ENCODE data around the gene UPK3BL2. TPM values are rescaled to one million over a fixed set of nuclear protein-coding genes. Genes with fewer than 3 reads are reported as not detected.
"Not testable (repeated sequence)": the region's sequence is repeated elsewhere in the genome, so short reads cannot be mapped to it uniquely, and the experiment has no call there.

UPK3BL2 gene
- total RNA-seq, 1 donor from 2014 or later, result 26.9 TPM

DNA sequence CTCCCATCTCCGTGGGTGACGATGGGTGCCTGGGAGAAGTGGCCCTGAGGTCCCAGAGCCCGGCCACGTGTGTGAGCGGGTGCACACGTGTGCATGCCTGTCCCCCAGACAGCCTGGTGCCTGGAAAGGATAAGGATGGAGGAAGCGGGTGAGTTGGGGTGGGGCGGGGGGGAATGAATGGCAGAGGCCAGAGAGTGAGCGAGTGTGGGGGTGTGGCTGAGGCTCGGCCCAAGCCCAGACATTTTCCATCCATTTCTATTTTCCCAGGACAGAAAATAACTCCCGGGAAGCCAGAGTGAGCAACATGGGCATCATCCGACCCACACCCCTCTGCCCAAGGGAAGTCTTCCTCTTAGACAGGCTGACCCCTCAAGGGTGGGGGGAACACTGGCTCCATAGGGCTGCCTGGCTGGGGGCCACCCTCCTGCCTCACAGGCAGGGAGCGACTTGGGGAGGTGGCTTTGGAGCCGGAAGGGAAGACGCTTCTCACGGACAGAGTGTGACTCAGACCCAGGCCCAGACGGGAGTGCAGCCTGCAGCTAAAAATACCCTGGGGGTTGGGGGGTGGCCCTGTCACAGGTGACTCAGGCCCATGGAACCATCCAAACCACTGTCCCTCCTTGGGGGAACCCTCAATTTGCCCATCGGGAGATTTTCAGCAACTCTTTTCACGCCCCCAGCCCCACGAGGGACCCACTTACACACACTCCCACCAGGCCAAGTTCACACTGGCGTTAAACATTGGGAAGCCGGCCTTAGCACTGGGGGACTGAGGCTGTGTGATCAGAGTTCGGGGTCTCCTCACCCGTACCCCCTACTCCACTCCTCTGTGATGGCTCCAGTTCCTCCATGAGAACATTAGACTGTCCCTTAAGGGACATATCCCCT lies 38.0 kb downstream of the UPK3BL2 start:
- H3K36me3 ChIP-seq; H3K4me1 ChIP-seq; H3K27ac ChIP-seq; intact Hi-C loops (cut with DNase I); H3K4me3 ChIP-seq; H3K27me3 ChIP-seq (ENCODE audit: low read depth); H3K9me3 ChIP-seq: not testable (repeated sequence)
- peak; percentile 6 to 25 for ATAC-seq
- DNase-seq, result peak; percentile 36

DNA sequence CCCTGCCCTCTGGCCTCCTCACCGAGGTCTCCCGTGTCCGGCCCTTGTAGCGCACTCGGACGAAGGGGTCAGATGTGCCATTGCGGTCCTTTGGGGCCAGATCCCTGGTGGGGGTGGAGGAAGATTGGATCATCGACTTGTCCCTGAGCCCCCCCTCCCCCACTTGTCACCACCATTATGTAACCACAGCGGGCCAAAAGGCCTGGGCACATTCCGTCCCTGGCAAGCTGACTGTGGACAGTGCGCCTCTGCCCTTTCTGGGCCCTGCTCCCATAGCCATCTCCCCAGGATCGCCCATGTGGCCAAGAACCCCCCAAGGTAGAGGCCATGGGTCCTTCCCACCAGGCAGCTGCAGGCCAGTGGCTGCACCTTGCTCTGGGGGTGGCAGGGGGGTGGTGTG lies 40.4 kb downstream of the UPK3BL2 start:
- H3K4me1 ChIP-seq; H3K4me3 ChIP-seq; H3K36me3 ChIP-seq; DNase-seq; H3K27ac ChIP-seq; intact Hi-C loops (cut with DNase I); H3K27me3 ChIP-seq (ENCODE audit: low read depth); H3K9me3 ChIP-seq: not testable (repeated sequence)
- peak; percentile 8 to 25 for ATAC-seq

DNA sequence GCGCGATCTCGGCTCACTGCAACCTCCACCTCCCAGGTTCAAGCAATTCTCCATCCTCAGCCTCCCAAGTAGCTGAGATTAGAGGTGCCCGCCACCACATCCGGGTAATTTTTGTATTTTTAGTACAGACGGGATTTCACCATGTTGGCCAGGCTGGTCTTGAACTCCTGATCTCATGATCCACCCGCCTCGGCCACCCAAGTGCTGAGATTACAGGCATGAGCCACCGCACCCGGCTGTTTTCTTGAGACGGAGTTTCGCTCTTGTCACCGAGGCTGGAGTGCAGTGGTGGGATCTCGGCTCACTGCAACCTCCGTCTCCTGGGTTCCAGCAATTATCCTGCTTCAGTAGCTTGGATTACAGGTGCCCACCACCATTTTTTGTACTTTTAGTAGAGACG lies 45.2 kb downstream of the UPK3BL2 start:
- H3K9me3 ChIP-seq; H3K4me1 ChIP-seq; H3K27ac ChIP-seq; H3K36me3 ChIP-seq; intact Hi-C loops (cut with DNase I); H3K27me3 ChIP-seq (ENCODE audit: low read depth); ATAC-seq; H3K4me3 ChIP-seq: not testable (repeated sequence)
- peak; percentile 48 for DNase-seq

DNA sequence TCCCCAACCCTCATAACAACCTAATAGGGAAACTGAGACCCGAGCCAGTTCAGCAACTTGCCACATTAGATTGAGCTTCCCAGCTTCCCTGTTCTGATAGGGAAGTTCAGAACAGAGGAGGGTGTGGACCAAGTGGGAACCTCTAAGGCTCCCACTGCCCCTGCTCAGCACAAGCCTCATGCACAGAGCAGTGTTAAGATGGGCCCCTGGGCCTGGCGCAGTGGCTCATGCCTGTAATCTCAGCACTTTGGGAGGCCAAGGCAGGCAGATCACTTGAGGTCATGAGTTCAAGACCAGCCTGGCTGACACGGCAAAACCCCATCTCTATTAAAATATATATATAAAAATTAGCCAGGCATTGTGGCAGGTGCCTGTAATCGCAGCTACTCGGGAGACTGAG lies 46.2 kb downstream of the UPK3BL2 start:
- H3K27ac ChIP-seq; H3K36me3 ChIP-seq; DNase-seq; H3K27me3 ChIP-seq (ENCODE audit: low read depth); H3K9me3 ChIP-seq; H3K4me1 ChIP-seq; intact Hi-C loops (cut with DNase I); H3K4me3 ChIP-seq; ATAC-seq: not testable (repeated sequence)

DNA sequence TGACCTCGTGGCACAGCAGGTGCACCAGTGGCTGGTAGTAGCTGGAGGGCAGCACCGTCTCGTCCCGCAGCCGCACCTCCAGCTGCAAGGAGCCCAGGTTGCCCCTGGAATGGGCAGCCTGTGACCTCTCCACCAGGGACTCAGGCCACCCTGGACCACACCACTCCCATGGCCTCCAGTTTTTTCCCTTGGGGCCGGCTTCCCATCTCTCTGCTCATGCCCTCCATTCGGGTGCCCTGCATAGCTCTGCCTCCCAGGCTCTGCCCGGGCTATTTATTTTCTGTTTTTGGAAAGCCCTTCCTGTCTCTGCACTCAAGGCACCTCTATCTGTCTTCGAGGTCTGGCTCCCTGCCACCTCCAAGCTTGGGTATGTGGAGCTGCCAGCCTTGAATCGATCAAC lies 46.6 kb downstream of the UPK3BL2 start:
- H3K4me3 ChIP-seq; H3K36me3 ChIP-seq; ATAC-seq; intact Hi-C loops (cut with DNase I); H3K4me1 ChIP-seq; H3K9me3 ChIP-seq; H3K27ac ChIP-seq; H3K27me3 ChIP-seq (ENCODE audit: low read depth): not testable (repeated sequence)
- DNase-seq, result peak; percentile 44

DNA sequence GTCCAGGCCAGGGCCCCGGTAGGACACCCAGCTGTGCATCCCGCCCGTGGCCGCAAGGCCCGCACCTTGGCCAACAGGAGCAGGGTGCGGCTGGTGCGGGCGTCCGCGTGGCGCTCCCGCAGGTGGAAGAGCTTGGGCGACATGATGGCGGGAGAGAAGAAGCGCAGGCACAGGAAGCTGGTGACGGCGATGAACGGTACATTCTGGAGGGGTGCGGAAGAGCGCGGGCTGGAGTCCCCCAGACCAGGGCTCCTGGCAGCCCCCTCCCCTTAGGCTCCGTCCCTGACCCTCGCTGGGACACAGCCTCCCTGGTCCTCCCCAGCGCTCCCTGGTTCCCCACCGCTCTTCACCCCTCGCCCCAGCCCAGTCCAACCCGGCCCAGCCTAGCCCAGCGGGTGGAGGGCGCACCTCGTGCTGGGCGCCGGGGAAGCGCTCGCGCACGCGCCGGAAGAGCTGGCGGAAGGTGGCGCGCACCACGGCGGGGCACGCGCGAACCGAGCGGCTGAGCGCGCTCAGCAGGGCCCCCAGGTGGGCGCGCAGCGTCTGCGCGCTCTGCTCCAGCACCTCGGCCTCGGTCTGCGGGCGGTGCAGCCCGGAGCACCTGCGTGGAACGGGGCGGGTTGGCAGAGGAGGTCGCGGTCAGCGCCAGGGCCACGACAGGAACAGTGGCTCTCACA lies 48.9 kb downstream of the UPK3BL2 start:
- H3K36me3 ChIP-seq; DNase-seq; H3K27ac ChIP-seq; H3K4me3 ChIP-seq; H3K9me3 ChIP-seq; H3K4me1 ChIP-seq; H3K27me3 ChIP-seq (ENCODE audit: low read depth); intact Hi-C loops (cut with DNase I): not testable (repeated sequence)
- peak; percentile 47 to 69 for ATAC-seq

DNA sequence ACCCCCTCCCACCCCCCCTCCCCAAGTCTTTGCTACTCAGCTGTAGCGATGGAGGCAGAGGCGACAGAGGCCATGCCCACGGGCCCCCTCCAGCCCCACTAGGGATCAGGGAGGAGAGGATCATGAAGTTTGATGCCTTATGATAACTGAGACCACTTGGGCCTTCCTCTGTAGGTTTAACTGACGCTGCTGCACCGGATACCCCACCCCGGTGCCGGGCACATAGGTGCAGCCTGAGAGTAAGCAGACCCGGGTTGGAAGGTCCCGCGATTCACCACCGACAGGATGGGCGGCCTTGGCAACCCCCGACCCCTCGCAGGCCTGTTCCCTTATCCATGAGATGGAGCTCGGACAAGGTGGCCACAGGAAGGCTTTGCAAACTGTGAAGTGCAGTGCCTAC lies 49.5 kb downstream of the UPK3BL2 start:
- H3K4me1 ChIP-seq; H3K9me3 ChIP-seq; H3K36me3 ChIP-seq; H3K27me3 ChIP-seq (ENCODE audit: low read depth); intact Hi-C loops (cut with DNase I); H3K27ac ChIP-seq; ATAC-seq: not testable (repeated sequence)
- DNase-seq, result peak; percentile 53
- peak overlapping the region; percentile 27 for H3K4me3 ChIP-seq

DNA sequence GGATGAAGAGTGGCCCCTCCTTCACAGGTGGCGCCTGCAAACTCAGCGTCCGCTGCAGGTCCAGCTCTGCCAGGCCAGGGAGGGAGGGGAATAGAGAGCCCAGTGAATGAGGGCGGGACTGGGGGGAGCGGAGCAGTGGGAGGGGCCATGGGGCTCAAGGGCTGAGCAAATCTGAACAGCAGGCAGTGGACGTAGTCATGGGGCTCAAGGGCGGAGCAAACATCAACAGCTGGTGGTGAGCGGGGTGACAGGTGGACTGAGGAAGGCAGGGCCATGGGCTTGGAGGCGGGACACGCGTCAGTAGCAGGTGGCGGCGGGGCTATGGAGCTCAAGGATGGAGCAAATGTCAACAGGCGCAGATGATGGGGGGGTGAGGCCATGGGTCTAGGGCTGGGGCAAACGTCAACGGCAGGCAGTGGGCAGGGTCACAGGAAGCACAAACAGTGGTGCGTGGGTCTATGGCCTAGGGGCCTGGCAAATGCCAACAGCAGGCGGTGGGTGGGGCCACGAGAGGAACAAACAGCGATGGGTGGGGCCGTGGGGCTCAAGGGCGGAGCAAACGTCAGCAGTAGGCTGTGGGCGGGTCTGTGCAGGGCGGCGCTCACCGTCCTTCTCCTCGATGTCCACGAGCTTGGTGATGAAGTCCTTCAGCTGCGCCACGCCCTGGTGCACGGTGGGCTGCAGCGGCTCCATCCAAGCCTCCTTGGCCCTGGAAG lies 50.1 kb downstream of the UPK3BL2 start:
- H3K4me3 ChIP-seq; H3K36me3 ChIP-seq; H3K27me3 ChIP-seq (ENCODE audit: low read depth); intact Hi-C loops (cut with DNase I); H3K9me3 ChIP-seq; H3K4me1 ChIP-seq; H3K27ac ChIP-seq: not testable (repeated sequence)
- ATAC-seq (peak; percentile 87 to 89), DNase-seq (peak; percentile 68)

DNA sequence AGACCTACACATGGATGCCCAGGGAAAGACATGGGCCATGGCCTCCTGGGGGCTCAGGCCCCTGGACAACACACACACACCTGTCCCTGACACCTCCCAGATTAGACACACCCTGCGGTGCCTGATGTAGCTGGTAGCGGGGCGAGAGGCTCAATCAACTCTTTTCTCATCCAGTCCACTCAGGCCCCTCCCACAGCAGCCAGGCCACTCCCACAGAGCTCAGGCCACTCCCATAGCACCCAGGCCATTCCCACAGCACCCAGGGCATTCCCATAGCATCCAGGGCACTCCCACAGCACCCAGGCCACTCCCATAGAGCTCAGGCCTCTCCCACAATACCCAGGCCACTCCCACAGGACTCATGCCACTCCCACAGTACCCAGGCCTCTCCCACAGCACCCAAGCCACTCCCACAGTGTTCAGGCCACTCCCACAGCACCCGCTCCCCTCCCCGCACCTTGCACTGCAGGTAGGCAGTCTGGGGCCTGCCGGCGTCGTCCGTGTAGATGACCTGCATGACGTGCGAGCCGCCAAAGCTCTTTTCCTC lies 52.9 kb downstream of the UPK3BL2 start:
- DNase-seq (peak; percentile 81), ATAC-seq (peak; percentile 79 to 80)
- H3K27me3 ChIP-seq (ENCODE audit: low read depth); H3K9me3 ChIP-seq; H3K27ac ChIP-seq; intact Hi-C loops (cut with DNase I); H3K4me1 ChIP-seq; H3K4me3 ChIP-seq; H3K36me3 ChIP-seq: not testable (repeated sequence)

Other genes starting within 250 kb of the UPK3BL2 start
- not detected for gene SPDYE6, start 187.3 kb downstream of the UPK3BL2 start, total RNA-seq
- gene PRKRIP1, start 147.3 kb downstream of the UPK3BL2 start, total RNA-seq, result 20.3 TPM
- gene ORAI2, start 110.1 kb downstream of the UPK3BL2 start, total RNA-seq, result 29.7 TPM
- 10.6 TPM for gene ALKBH4, start 78.8 kb downstream of the UPK3BL2 start, total RNA-seq
- gene LRWD1, start 78.7 kb downstream of the UPK3BL2 start, total RNA-seq, result 19.2 TPM
- 37.9 TPM for gene POLR2J, start 64.8 kb downstream of the UPK3BL2 start, total RNA-seq
- 22.6 TPM for gene RASA4B, start 25.9 kb downstream of the UPK3BL2 start, total RNA-seq
- not detected for gene SPDYE2, start 7.5 kb upstream of the UPK3BL2 start, total RNA-seq
- 58.1 TPM for gene POLR2J3, start 28.9 kb upstream of the UPK3BL2 start, total RNA-seq
- 47.1 TPM for gene RASA4, start 73.1 kb upstream of the UPK3BL2 start, total RNA-seq
- 35.5 TPM for gene UPK3BL1, start 99.1 kb upstream of the UPK3BL2 start, total RNA-seq
- not detected for gene SPDYE2B, start 106.6 kb upstream of the UPK3BL2 start, total RNA-seq
- 14.8 TPM for gene POLR2J2, start 128.0 kb upstream of the UPK3BL2 start, total RNA-seq
- gene FAM185A, start 205.3 kb upstream of the UPK3BL2 start, total RNA-seq, result 10.0 TPM

Data from lower lobe of right lung (tissue), 2 donors.